GM12891 (cell line): ENCODE data around the gene NSUN7.

Experiments
- DNase-seq: peaks from one replicate; pipeline ENCODE4 v3.0.0; 2011; ENCODE audit warnings: low spot score; ENCODE audit not compliant: insufficient read length
- FAIRE-seq: peaks from 2 replicates; lab custom pipeline; 2011; peaks lifted over from hg19 to GRCh38; lab: Jason Lieb, UNC
- PAX5 ChIP-seq: IDR thresholded peaks from 2 replicates; pipeline ENCODE4 v1.6.1; 2011; ENCODE audit warnings: low read length, moderate library complexity, mild to moderate bottlenecking; ENCODE audit not compliant: insufficient read depth, severe bottlenecking
- POLR2A ChIP-seq: IDR thresholded peaks from 2 replicates; pipeline ENCODE4 v1.6.1; 2011; ENCODE audit warnings: low read depth, low read length, control low read depth
- POLR2AphosphoS5 ChIP-seq: IDR thresholded peaks from 2 replicates; pipeline ENCODE4 v1.6.1; 2011; ENCODE audit warnings: low read depth, low read length, control low read depth
- POU2F2 ChIP-seq: IDR thresholded peaks from 2 replicates; pipeline ENCODE4 v1.6.1; 2011; ENCODE audit warnings: low read depth, mild to moderate bottlenecking, control low read depth, low read length, moderate library complexity
- SPI1 ChIP-seq: IDR thresholded peaks from 2 replicates; pipeline ENCODE4 v1.6.1; 2011; ENCODE audit warnings: low read depth, low read length, control low read depth
- TAF1 ChIP-seq: IDR thresholded peaks from 2 replicates; pipeline ENCODE4 v1.6.1; 2011; ENCODE audit warnings: low read depth, low read length, control low read depth

The NSUN7 gene

GRCh38 chr4:40828661-40829060, 78.9 kb downstream of the NSUN7 start:
- DNase-seq: no peak
- TF ChIP-seq PAX5 (no peak), POU2F2 (no peak), POLR2A (no peak), POLR2AphosphoS5 (no peak), TAF1 (no peak), SPI1 (no peak)

GRCh38 chr4:40829586-40829985, 79.8 kb downstream of the NSUN7 start:
- DNase-seq (no peak), FAIRE-seq (no peak)
- TF ChIP-seq POLR2A (no peak), POU2F2 (no peak), SPI1 (no peak), TAF1 (no peak), PAX5 (no peak), POLR2AphosphoS5 (no peak)

More at GRCh38 chr4:40828661-40829060, 78.9 kb downstream of the NSUN7 start:
- no peak for FAIRE-seq

- no peak for FAIRE-seq
Measured at GRCh38 chr4:40831146-40831907, 81.6 kb downstream of the NSUN7 start.

GRCh38 chr4:40832175-40832574, 82.4 kb downstream of the NSUN7 start:
- TF ChIP-seq POLR2A (no peak), PAX5 (no peak), POLR2AphosphoS5 (no peak), TAF1 (no peak), SPI1 (no peak), POU2F2 (no peak)
- DNase-seq (no peak), FAIRE-seq (no peak)

More at GRCh38 chr4:40831146-40831907, 81.6 kb downstream of the NSUN7 start:
- DNase-seq: no peak
- TF ChIP-seq POLR2AphosphoS5 (no peak), POU2F2 (no peak), PAX5 (no peak), SPI1 (no peak), TAF1 (no peak), POLR2A (no peak)

GRCh38 chr4:40833212-40833611, 83.5 kb downstream of the NSUN7 start:
- FAIRE-seq: no peak
- TF ChIP-seq POU2F2 (no peak), SPI1 (no peak), PAX5 (no peak), POLR2A (no peak), TAF1 (no peak), POLR2AphosphoS5 (no peak)
- DNase-seq: no peak

- no peak for TF ChIP-seq SPI1
- TF ChIP-seq POLR2AphosphoS5: no peak
- no peak for TF ChIP-seq POLR2A
- no peak for TF ChIP-seq POU2F2
- TF ChIP-seq PAX5: no peak
- TF ChIP-seq TAF1: no peak
- FAIRE-seq: peak; percentile 58
- no peak for DNase-seq
Measured at GRCh38 chr4:40837094-40837870, 87.5 kb downstream of the NSUN7 start.

- TF ChIP-seq POU2F2 (no peak), POLR2AphosphoS5 (no peak), PAX5 (no peak), TAF1 (no peak), POLR2A (no peak), SPI1 (no peak)
- FAIRE-seq: peak; percentile 35
- DNase-seq: no peak
Measured at GRCh38 chr4:40838742-40839141, 89.0 kb downstream of the NSUN7 start.

- DNase-seq (no peak), FAIRE-seq (no peak)
- TF ChIP-seq POLR2A (no peak), SPI1 (peak; percentile 83)
Measured at GRCh38 chr4:40840255-40840984, 90.7 kb downstream of the NSUN7 start.

GRCh38 chr4:40840985-40841571, 91.3 kb downstream of the NSUN7 start:
- TF ChIP-seq TAF1: no peak
- no peak for TF ChIP-seq POLR2AphosphoS5
- TF ChIP-seq PAX5: peak; percentile 36
- TF ChIP-seq SPI1: no peak
- no peak for DNase-seq
- peak; percentile 98 for FAIRE-seq
